ENCODE measurements around the gene UNC5B.

Gene UNC5B

DNA sequence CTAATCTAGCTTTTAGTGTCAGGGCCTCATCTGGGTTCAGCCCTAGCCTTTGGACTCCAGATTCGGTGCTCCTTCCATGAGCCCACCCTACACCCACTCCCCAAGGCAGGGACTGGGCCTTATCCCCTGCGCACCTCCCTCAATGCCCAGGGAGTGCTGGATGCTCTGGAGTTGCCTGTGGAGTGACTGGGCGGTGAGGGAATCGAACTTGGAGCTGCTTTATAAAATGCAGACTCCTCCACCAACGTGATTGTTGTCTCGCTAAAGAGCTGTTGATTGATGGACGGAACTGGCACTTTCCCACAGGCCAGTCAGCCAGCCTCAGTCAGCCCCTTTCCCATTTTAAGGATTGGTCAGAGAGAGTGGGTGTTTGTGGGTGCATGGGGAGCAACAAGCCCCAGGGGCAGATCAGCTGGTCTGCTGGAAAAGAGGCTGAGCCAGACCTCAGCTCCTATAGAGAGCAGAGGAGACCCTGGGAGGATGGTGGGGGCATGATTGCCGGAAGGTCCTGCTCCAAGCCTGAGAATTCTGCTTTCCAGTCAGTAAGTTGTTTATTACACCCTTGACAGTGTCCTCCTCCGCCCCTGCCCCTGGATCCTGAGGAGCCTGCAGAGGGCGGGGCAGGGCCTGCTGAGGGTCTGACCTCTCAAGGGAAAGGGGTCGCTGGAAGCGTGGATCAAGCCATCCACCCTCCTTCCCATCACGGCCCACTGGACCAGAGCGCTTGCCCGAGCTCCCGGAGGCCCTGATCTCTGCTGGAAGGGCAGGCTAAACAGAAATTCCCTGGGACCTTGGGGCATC, 16.7 kb downstream of the UNC5B start:
- Histone ChIP-seq H3K27ac (ENCODE audit: insufficient read depth in 1 of 2, low read depth in 1 of 2, low read length in 2 of 2, poor library complexity in 1 of 2, severe bottlenecking in 2 of 2) (no peak overlapping the region), H3K4me3 (ENCODE audit: control insufficient read depth in 1 of 7, extremely low read depth in 1 of 7, insufficient read depth in 4 of 7, low read depth in 2 of 7, low read length in 6 of 7) (no peak overlapping the region), H3K4me1 (ENCODE audit: control extremely low read depth in 1 of 4, control insufficient read depth in 4 of 4, insufficient read depth in 4 of 4, low read length in 3 of 4) (peaks cover 0 to 9% (median 8%) of the 10 kb centered on the region in 4 experiments), H3K9me3 (ENCODE audit: control extremely low read depth in 1 of 5, control insufficient read depth in 4 of 5, insufficient read depth in 2 of 5, low read depth in 1 of 5, low read length in 4 of 5) (no peaks in the 10 kb centered on the region), H3K27me3 (replicated peaks in 2 of 5; ENCODE audit: control insufficient read depth in 4 of 5, insufficient read depth in 5 of 5, low read length in 4 of 5) (no peaks in the 10 kb centered on the region), H3K36me3 (ENCODE audit: control insufficient read depth in 4 of 4, insufficient read depth in 4 of 4, low read length in 3 of 4) (no peaks in the 10 kb centered on the region)
- POLR2A ChIA-PET, result interaction anchor here (0.9 kb wide), 1 partner anchor 16 kb away, joined by 3 read pairs; no protein-coding TSS in a partner anchor
- CTCF ChIA-PET, result interaction anchor here (1.2 to 1.5 kb wide), 2 partner anchors 8 to 17 kb away, joined by 3 to 4 read pairs; partner anchors contain the start of gene UNC5B
- WGBS (ENCODE audit: insufficient coverage), result 96% methylated on average over 12 of the region's 16 CpGs
- DNase-seq, result no peak

DNA sequence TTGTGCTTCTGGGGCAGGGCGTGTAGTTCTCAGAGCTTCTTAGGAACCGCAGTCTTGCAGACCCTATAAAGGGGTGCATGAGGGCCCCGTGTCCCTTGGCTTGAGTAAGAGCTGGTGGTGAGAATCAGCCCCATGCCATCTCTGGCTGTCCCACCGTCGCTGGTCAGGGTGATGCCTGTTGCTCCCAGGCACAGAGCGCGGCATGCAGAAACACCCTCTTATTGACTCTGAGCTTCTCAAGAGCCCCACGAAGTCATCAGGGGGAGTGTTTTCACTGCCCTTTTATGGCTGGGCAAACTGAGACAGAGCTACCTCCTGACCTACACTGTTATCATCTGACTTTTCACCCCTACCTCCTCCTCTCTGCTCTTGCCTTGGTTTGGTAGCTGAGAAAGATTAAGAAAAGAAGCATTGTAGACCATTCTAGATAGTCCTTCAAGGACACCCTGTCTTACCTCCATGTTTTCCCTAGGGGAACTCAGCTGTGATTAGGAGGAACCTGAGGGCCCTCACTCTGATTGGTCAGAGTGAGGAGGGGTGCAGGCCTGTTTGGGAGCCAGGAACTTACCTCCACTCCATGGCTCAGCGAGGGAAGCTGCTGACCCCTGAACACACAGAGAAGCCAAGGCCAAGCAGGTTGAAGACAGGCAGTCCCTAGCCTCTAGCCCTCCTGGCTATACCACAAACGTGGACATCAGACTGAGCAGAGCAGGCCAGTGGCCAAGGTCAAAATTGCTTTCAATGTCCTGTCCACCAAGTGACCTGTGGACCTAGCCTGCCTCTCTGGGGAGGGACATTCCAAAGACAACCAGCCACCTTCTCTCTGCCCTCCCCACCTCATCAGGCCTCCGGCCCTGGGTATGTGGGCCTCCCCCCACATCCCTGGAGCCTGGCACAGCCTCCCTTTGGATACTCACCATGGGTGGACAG, 17.6 kb downstream of the UNC5B start:
- Histone ChIP-seq H3K27ac (ENCODE audit: insufficient read depth in 1 of 2, low read depth in 1 of 2, low read length in 2 of 2, poor library complexity in 1 of 2, severe bottlenecking in 2 of 2) (no peak overlapping the region), H3K27me3 (replicated peaks in 2 of 5; ENCODE audit: control insufficient read depth in 4 of 5, insufficient read depth in 5 of 5, low read length in 4 of 5) (no peaks in the 10 kb centered on the region), H3K4me3 (ENCODE audit: control insufficient read depth in 1 of 7, extremely low read depth in 1 of 7, insufficient read depth in 4 of 7, low read depth in 2 of 7, low read length in 6 of 7) (no peak overlapping the region), H3K36me3 (ENCODE audit: control insufficient read depth in 4 of 4, insufficient read depth in 4 of 4, low read length in 3 of 4) (no peaks in the 10 kb centered on the region), H3K4me1 (ENCODE audit: control extremely low read depth in 1 of 4, control insufficient read depth in 4 of 4, insufficient read depth in 4 of 4, low read length in 3 of 4) (peaks cover 0 to 18% (median 13%) of the 10 kb centered on the region in 4 experiments), H3K9me3 (ENCODE audit: control extremely low read depth in 1 of 5, control insufficient read depth in 4 of 5, insufficient read depth in 2 of 5, low read depth in 1 of 5, low read length in 4 of 5) (no peaks in the 10 kb centered on the region)
- WGBS (ENCODE audit: insufficient coverage), result 96% methylated on average over 11 of the region's 11 CpGs
- CTCF ChIA-PET, result interaction anchor here (0.8 to 1.5 kb wide), 4 partner anchors 8 to 21 kb away, joined by 3 to 4 read pairs (median 3); partner anchors contain the start of gene UNC5B
- DNase-seq, result no peak
- POLR2A ChIA-PET, result interaction anchor here (0.9 kb wide), 1 partner anchor 15 kb away, joined by 3 read pairs; no protein-coding TSS in a partner anchor

DNA sequence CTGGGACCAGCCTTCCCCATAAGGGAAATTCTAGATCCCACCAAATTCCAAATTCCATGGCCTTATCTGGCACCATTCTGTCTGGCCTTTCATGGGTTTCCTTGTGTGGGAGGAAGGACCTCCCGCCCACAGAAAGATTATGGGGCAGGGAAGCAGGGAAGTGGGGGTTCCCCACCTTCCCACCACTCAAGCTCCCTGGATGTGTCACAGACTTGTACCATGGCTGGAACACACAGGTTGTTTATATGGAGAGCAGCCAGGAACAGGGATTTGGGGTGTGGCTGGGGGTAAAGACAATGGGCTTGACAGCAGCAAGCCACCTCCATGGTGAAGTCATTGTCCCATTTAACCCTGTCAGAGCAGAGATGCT, 18.3 kb downstream of the UNC5B start:
- no peaks in the 10 kb centered on the region for H3K36me3 ChIP-seq (ENCODE audit: control insufficient read depth in 4 of 4, insufficient read depth in 4 of 4, low read length in 3 of 4)
- ChIA-PET POLR2A (no interaction called here), CTCF (interaction anchor here (0.8 to 1.5 kb wide), 3 partner anchors 9 to 18 kb away, joined by 3 to 4 read pairs (median 3); partner anchors contain the start of gene UNC5B)
- no peak overlapping the region for H3K4me3 ChIP-seq (ENCODE audit: control insufficient read depth in 1 of 7, extremely low read depth in 1 of 7, insufficient read depth in 4 of 7, low read depth in 2 of 7, low read length in 6 of 7)
- DNase-seq, result no peak
- WGBS (ENCODE audit: insufficient coverage), result no CpG with 5 or more reads among the region's 1 CpG
- no peaks in the 10 kb centered on the region for H3K27me3 ChIP-seq (replicated peaks in 2 of 5; ENCODE audit: control insufficient read depth in 4 of 5, insufficient read depth in 5 of 5, low read length in 4 of 5)
- no peak overlapping the region for H3K27ac ChIP-seq (ENCODE audit: insufficient read depth in 1 of 2, low read depth in 1 of 2, low read length in 2 of 2, poor library complexity in 1 of 2, severe bottlenecking in 2 of 2)
- peaks cover 0 to 24% (median 20%) of the 10 kb centered on the region in 4 experiments for H3K4me1 ChIP-seq (ENCODE audit: control extremely low read depth in 1 of 4, control insufficient read depth in 4 of 4, insufficient read depth in 4 of 4, low read length in 3 of 4)
- no peaks in the 10 kb centered on the region for H3K9me3 ChIP-seq (ENCODE audit: control extremely low read depth in 1 of 5, control insufficient read depth in 4 of 5, insufficient read depth in 2 of 5, low read depth in 1 of 5, low read length in 4 of 5)

DNA sequence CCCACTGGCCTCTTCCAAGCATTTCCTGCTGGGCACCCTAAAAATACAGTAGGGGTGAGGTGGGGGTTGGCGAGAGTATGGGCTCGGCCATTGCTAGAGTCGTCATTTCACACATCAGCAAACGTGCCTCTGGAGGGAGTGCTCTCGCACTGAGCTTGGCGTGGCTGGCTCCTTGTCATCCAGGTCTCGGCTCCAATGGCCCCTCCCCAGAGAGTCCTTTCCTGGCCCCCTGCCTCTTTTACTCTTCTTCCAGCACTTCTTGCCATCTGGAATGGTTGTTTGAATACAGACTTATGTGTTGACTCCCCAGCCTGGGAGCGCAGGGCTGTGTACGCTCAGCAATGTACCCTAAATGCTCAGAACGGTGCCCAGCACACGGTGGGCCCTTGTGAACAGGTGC, 18.8 kb downstream of the UNC5B start:
- 94% methylated on average over 11 of the region's 11 CpGs for WGBS (ENCODE audit: insufficient coverage)
- no peaks in the 10 kb centered on the region for H3K9me3 ChIP-seq (ENCODE audit: control extremely low read depth in 1 of 5, control insufficient read depth in 4 of 5, insufficient read depth in 2 of 5, low read depth in 1 of 5, low read length in 4 of 5)
- H3K27me3 ChIP-seq (replicated peaks in 2 of 5; ENCODE audit: control insufficient read depth in 4 of 5, insufficient read depth in 5 of 5, low read length in 4 of 5), result no peaks in the 10 kb centered on the region
- peaks cover 0 to 27% (median 21%) of the 10 kb centered on the region in 4 experiments for H3K4me1 ChIP-seq (ENCODE audit: control extremely low read depth in 1 of 4, control insufficient read depth in 4 of 4, insufficient read depth in 4 of 4, low read length in 3 of 4)
- POLR2A ChIA-PET, result no interaction called here
- H3K36me3 ChIP-seq (ENCODE audit: control insufficient read depth in 4 of 4, insufficient read depth in 4 of 4, low read length in 3 of 4), result no peaks in the 10 kb centered on the region
- no peak overlapping the region for H3K27ac ChIP-seq (ENCODE audit: insufficient read depth in 1 of 2, low read depth in 1 of 2, low read length in 2 of 2, poor library complexity in 1 of 2, severe bottlenecking in 2 of 2)
- no peak for DNase-seq
- CTCF ChIA-PET, result interaction anchor here (1.7 kb wide), 1 partner anchor 39 kb away, joined by 4 read pairs; no protein-coding TSS in a partner anchor
- no peak overlapping the region for H3K4me3 ChIP-seq (ENCODE audit: control insufficient read depth in 1 of 7, extremely low read depth in 1 of 7, insufficient read depth in 4 of 7, low read depth in 2 of 7, low read length in 6 of 7)

DNA sequence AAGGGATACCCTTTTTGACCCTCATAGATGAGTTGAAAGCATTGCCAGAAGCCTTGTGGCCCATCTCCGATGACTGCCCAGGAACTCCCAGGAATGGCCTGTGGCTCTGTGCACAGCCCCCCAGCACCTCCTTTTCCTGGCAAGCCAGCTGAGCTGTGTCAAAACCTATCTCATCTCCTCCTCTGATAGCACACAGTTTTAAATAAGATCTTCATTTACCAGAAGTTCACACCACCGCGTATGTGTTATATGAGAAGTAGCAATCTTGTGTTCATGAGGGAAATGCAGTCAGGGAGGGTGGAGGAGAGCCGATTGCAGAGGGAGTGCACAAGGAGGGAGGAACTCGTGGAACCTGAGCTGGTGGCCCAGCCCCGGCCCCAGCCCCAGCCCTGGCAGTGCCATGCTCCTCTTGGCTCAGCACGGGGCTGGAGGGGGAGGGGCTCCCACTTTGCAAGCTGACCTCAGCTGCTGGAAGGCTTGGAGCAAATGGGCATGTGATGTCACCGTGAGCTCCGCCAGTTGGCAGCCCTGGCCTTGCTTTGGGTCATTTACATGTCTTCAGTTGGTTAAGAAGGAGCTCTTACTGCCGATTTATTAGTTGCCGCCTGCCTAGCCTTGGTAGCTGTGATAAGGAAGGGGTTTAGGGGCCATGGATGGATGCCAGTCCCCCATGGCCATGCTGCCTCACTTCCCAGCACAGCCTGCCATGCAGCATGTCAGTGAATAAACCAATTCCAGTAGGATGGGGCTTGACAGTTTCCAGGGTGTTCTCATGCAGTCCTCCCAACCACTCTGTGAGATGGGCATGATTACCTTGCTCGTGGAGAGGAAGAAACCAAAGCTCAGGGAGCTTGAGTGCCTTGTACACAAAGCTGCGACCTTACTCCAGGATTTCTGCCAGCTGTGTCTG, 20.0 kb downstream of the UNC5B start:
- no peak for DNase-seq
- Histone ChIP-seq H3K4me1 (ENCODE audit: control extremely low read depth in 1 of 4, control insufficient read depth in 4 of 4, insufficient read depth in 4 of 4, low read length in 3 of 4) (peaks cover 0 to 31% (median 21%) of the 10 kb centered on the region in 4 experiments), H3K36me3 (ENCODE audit: control insufficient read depth in 4 of 4, insufficient read depth in 4 of 4, low read length in 3 of 4) (no peaks in the 10 kb centered on the region), H3K9me3 (ENCODE audit: control extremely low read depth in 1 of 5, control insufficient read depth in 4 of 5, insufficient read depth in 2 of 5, low read depth in 1 of 5, low read length in 4 of 5) (no peaks in the 10 kb centered on the region), H3K27ac (ENCODE audit: insufficient read depth in 1 of 2, low read depth in 1 of 2, low read length in 2 of 2, poor library complexity in 1 of 2, severe bottlenecking in 2 of 2) (no peak overlapping the region), H3K4me3 (ENCODE audit: control insufficient read depth in 1 of 7, extremely low read depth in 1 of 7, insufficient read depth in 4 of 7, low read depth in 2 of 7, low read length in 6 of 7) (no peak overlapping the region), H3K27me3 (replicated peaks in 2 of 5; ENCODE audit: control insufficient read depth in 4 of 5, insufficient read depth in 5 of 5, low read length in 4 of 5) (no peaks in the 10 kb centered on the region)
- WGBS (ENCODE audit: insufficient coverage), result 89% methylated on average over 4 of the region's 13 CpGs
- POLR2A ChIA-PET, result interaction anchor here (1.2 kb wide), 1 partner anchor 9 kb away, joined by 3 read pairs; no protein-coding TSS in a partner anchor
- CTCF ChIA-PET, result interaction anchor here (0.8 to 1.9 kb wide), 4 partner anchors 15 to 100 kb away, joined by 3 to 4 read pairs (median 4); no protein-coding TSS in a partner anchor

DNA sequence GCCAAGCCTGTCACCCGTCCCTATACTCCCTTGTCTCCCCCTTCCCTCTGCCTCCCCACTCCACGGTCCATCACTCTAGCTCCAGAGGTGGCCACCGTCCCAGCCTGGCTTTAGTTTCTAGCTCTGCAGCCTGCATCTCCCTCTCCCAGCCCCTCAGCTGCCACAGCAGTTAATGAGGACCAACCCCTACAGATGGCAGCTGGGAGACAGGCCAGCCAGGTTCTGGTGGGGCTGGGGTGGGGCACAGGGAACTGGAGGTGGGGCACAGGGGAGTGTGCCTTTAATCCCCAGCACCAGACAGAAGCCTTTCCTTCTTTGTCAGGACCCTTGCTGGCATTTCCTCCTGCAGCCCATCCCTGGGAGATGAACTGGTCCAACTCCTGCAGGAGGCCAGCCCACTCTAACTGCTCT, 21.1 kb downstream of the UNC5B start:
- Histone ChIP-seq H3K9me3 (ENCODE audit: control extremely low read depth in 1 of 5, control insufficient read depth in 4 of 5, insufficient read depth in 2 of 5, low read depth in 1 of 5, low read length in 4 of 5) (no peaks in the 10 kb centered on the region), H3K4me3 (ENCODE audit: control insufficient read depth in 1 of 7, extremely low read depth in 1 of 7, insufficient read depth in 4 of 7, low read depth in 2 of 7, low read length in 6 of 7) (no peak overlapping the region), H3K36me3 (ENCODE audit: control insufficient read depth in 4 of 4, insufficient read depth in 4 of 4, low read length in 3 of 4) (no peaks in the 10 kb centered on the region), H3K27me3 (replicated peaks in 2 of 5; ENCODE audit: control insufficient read depth in 4 of 5, insufficient read depth in 5 of 5, low read length in 4 of 5) (no peaks in the 10 kb centered on the region), H3K4me1 (ENCODE audit: control extremely low read depth in 1 of 4, control insufficient read depth in 4 of 4, insufficient read depth in 4 of 4, low read length in 3 of 4) (peaks cover 0 to 38% (median 21%) of the 10 kb centered on the region in 4 experiments), H3K27ac (ENCODE audit: insufficient read depth in 1 of 2, low read depth in 1 of 2, low read length in 2 of 2, poor library complexity in 1 of 2, severe bottlenecking in 2 of 2) (no peak overlapping the region)
- WGBS (ENCODE audit: insufficient coverage), result 97% methylated on average over 3 of the region's 3 CpGs
- ChIA-PET POLR2A (no interaction called here), CTCF (interaction anchor here (0.8 to 2.0 kb wide), 4 partner anchors 9 to 102 kb away, joined by 3 to 4 read pairs (median 4); no protein-coding TSS in a partner anchor)
- no peak for DNase-seq

Measured in common myeloid progenitor, CD34-positive (primary cell).